ENCODE data around the gene CDIPT.

DNA sequence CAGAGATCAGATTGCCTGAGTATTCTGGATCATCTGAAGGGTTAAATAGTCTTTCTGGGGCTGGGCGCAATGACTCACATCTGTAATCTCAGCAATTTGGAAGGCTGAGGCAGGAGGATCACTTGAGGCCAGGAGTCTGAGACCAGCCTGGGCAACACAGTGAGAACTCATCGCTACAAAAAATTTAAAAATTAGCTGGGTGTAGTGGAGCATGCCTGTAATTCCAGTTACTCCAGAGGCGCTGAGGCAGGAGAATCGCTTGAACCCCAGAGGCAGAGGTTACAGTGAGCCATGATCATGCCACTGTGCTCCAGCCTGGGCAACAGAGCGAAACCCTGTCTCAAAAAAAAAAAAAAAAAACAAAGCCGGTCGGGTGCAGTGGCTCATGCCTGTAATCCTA is 27.1 kb downstream of the CDIPT start:
- TF ChIP-seq, protein P1, sequence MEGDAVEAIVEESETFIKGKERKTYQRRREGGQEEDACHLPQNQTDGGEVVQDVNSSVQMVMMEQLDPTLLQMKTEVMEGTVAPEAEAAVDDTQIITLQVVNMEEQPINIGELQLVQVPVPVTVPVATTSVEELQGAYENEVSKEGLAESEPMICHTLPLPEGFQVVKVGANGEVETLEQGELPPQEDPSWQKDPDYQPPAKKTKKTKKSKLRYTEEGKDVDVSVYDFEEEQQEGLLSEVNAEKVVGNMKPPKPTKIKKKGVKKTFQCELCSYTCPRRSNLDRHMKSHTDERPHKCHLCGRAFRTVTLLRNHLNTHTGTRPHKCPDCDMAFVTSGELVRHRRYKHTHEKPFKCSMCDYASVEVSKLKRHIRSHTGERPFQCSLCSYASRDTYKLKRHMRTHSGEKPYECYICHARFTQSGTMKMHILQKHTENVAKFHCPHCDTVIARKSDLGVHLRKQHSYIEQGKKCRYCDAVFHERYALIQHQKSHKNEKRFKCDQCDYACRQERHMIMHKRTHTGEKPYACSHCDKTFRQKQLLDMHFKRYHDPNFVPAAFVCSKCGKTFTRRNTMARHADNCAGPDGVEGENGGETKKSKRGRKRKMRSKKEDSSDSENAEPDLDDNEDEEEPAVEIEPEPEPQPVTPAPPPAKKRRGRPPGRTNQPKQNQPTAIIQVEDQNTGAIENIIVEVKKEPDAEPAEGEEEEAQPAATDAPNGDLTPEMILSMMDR (IDR thresholded peaks at IDR 0.05): no peak
- no peak for TF ChIP-seq POLR2A (IDR thresholded peaks at IDR 0.05)
- no peak for TF ChIP-seq EP300 (IDR thresholded peaks at IDR 0.05)

Data from tibial nerve (tissue), 4 donors.